Left lung (tissue), 10 donors: ENCODE results near the gene KHDRBS2. TPM values are rescaled to one million over a fixed set of nuclear protein-coding genes. Genes with fewer than 3 reads are reported as not detected.

Experiments used
- ATAC-seq: fragments of 200-7000 bp; cut with Tn5 transposase; one replicate; pipeline ENCODE4 v1.9.1; 2020; ENCODE audit warnings: moderate library complexity
- DNase-seq, 4 donors: peaks; one replicate each; pipeline ENCODE4 v3.0.0-alpha.2; 2013 to 2020
- H3K27ac ChIP-seq, 2 donors: fragments of 200-600 bp; sonication (generic) in 1 of 2; one replicate each; pipeline versions ENCODE4 v1.5.0 to v1.8.0; 2020 to 2021
- H3K27me3 ChIP-seq, 2 donors: fragments of 200-600 bp; sonication (generic) in 1 of 2; one replicate each; pipeline versions ENCODE4 v1.5.0 to v1.8.0; 2020 to 2021
- H3K36me3 ChIP-seq, 2 donors: fragments of 200-600 bp; sonication (generic) in 1 of 2; one replicate each; pipeline versions ENCODE4 v1.5.0 to v1.8.0; 2020 to 2021
- H3K4me1 ChIP-seq, 2 donors: fragments of 200-600 bp; one replicate each; pipeline ENCODE4 v1.8.0; 2021
- H3K4me3 ChIP-seq, 2 donors: fragments of 200-600 bp; sonication (generic) in 1 of 2; one replicate each; pipeline versions ENCODE4 v1.5.0 to v1.8.0; 2020 to 2021; ENCODE audit warnings: mild to moderate bottlenecking in 1 of 2
- H3K9me3 ChIP-seq, 2 donors: fragments of 200-600 bp; sonication (generic) in 1 of 2; one replicate each; pipeline versions ENCODE4 v1.5.0 to v1.8.0; 2020 to 2021
- CTCF ChIP-seq, 2 donors: fragments of 200-600 bp; sonication (generic) in 1 of 2; IDR thresholded peaks; one replicate each; pipeline versions ENCODE4 v1.5.0 to v1.8.0; 2021; ENCODE audit warnings: antibody characterized with exemption in 2 of 2
- intact Hi-C, 2 donors: fragments of 100-400 bp; cut with DNase I; formaldehyde crosslinking; loops; one replicate each; pipeline versions ENCODE4 v1.11.2 to v1.14.2; 2022
- polyA plus RNA-seq, 6 donors: library from polyadenylated mRNA; unstranded; fragments of 120-200 nt; gene quantifications; one replicate each; pipeline ENCODE4 v1.2.1, GENCODE V29; 2013; ENCODE audit not compliant: insufficient read length in 6 of 6
- total RNA-seq, 2 donors: library from RNA; stranded (reverse); fragmentation: NEBNext Ultra II Directional; extraction: Animal tissue kit (Norgen Biotek cat#: 25700); gene quantifications; one replicate each; pipeline ENCODE4 v1.2.1, GENCODE V29; 2021
- donor health status: DM: no; HTN: yes; CAD: no.
- donor health status: DM: no; HTN: no; CAD: no.

KHDRBS2 gene
- total and polyA plus RNA-seq, 8 donors, result 3.5 to 12.9 (median 8.7) TPM

GRCh38 chr6:62035952-62036351, 250.1 kb downstream of the KHDRBS2 start:
- DNase-seq, result no peak
- Histone ChIP-seq H3K36me3 (no peaks in the 10 kb centered on the region), H3K27ac (no peak overlapping the region), H3K27me3 (no peaks in the 10 kb centered on the region), H3K4me1 (no peaks in the 10 kb centered on the region), H3K9me3 (peaks cover 0 to 24% of the 10 kb centered on the region in 2 donors), H3K4me3 (no peak overlapping the region)
- TF ChIP-seq CTCF (IDR thresholded peaks at IDR 0.05), result no peak
- no peak for ATAC-seq
- intact Hi-C loops, result no loop called here

GRCh38 chr6:62013719-62014118, 272.3 kb downstream of the KHDRBS2 start:
- TF ChIP-seq CTCF (IDR thresholded peaks at IDR 0.05), result no peak
- no peak overlapping the region for H3K4me3 ChIP-seq
- no peaks in the 10 kb centered on the region for H3K36me3 ChIP-seq
- DNase-seq (no peak), ATAC-seq (no peak)
- H3K9me3 ChIP-seq, result peaks cover 0 to 4% of the 10 kb centered on the region in 2 donors
- intact Hi-C loops, result no loop called here
- no peaks in the 10 kb centered on the region for H3K4me1 ChIP-seq
- no peaks in the 10 kb centered on the region for H3K27me3 ChIP-seq
- no peak overlapping the region for H3K27ac ChIP-seq

DNA sequence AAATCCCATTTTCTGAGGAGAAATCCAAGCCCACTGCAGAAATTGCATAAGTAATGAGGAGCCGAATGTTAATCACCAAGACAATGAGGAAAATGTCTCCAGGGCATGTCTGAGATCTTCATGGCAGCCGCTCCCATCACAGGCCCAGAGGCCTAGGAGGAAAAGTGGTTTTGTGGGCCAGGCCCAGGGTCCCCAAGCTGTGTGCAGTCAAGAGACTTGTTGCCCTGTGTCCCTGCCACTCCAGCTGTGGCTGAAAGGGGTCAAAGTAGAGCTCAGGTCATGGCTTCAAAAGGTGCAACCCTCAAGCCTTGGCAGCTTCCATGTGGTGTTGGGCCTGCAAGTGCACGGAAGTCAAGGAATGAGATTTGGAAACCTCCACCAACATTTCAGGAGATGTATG, 276.6 kb downstream of the KHDRBS2 start:
- Histone ChIP-seq H3K9me3 (no peaks in the 10 kb centered on the region), H3K36me3 (no peaks in the 10 kb centered on the region), H3K27me3 (no peaks in the 10 kb centered on the region), H3K27ac (no peak overlapping the region), H3K4me3 (no peak overlapping the region), H3K4me1 (no peaks in the 10 kb centered on the region)
- no peak for TF ChIP-seq CTCF (IDR thresholded peaks at IDR 0.05)
- peak in 1 of 4 donors; percentile 24 for DNase-seq
- intact Hi-C loops, result no loop called here
- no peak for ATAC-seq

- TF ChIP-seq CTCF (IDR thresholded peaks at IDR 0.05), result no peak
- Histone ChIP-seq H3K4me1 (no peaks in the 10 kb centered on the region), H3K27me3 (no peaks in the 10 kb centered on the region), H3K4me3 (no peak overlapping the region), H3K9me3 (peaks cover 0 to 4% of the 10 kb centered on the region in 2 donors), H3K36me3 (no peaks in the 10 kb centered on the region), H3K27ac (no peak overlapping the region)
- DNase-seq (no peak), ATAC-seq (no peak)
- intact Hi-C loops, result no loop called here
These were observed 296.4 kb downstream of the KHDRBS2 start for GRCh38 chr6:61989616-61990015.

- H3K27ac ChIP-seq, result no peak overlapping the region
- no peaks in the 10 kb centered on the region for H3K27me3 ChIP-seq
- no peak for TF ChIP-seq CTCF (IDR thresholded peaks at IDR 0.05)
- H3K9me3 ChIP-seq, result peaks cover 0 to 3% of the 10 kb centered on the region in 2 donors
- DNase-seq, result no peak
- intact Hi-C loops, result no loop called here
- H3K36me3 ChIP-seq, result no peaks in the 10 kb centered on the region
- no peak overlapping the region for H3K4me3 ChIP-seq
- no peak for ATAC-seq
- no peaks in the 10 kb centered on the region for H3K4me1 ChIP-seq
These were observed 305.4 kb downstream of the KHDRBS2 start for GRCh38 chr6:61980622-61981021.
